Measurements from ENCODE around the gene BCL2. TPM values are rescaled to one million over a fixed set of nuclear protein-coding genes. Genes with fewer than 3 reads are reported as not detected.

The BCL2 gene
- 14.1 and 15.1 TPM in 2 replicates for total RNA-seq
- long read RNA-seq, full-length matches to known transcripts: 2 of 4 reads
- long read RNA-seq, partial matches to known transcripts: 0 of 4 reads
- long read RNA-seq, other reads (novel, unspliced or antisense): 2 of 4 reads

DNA sequence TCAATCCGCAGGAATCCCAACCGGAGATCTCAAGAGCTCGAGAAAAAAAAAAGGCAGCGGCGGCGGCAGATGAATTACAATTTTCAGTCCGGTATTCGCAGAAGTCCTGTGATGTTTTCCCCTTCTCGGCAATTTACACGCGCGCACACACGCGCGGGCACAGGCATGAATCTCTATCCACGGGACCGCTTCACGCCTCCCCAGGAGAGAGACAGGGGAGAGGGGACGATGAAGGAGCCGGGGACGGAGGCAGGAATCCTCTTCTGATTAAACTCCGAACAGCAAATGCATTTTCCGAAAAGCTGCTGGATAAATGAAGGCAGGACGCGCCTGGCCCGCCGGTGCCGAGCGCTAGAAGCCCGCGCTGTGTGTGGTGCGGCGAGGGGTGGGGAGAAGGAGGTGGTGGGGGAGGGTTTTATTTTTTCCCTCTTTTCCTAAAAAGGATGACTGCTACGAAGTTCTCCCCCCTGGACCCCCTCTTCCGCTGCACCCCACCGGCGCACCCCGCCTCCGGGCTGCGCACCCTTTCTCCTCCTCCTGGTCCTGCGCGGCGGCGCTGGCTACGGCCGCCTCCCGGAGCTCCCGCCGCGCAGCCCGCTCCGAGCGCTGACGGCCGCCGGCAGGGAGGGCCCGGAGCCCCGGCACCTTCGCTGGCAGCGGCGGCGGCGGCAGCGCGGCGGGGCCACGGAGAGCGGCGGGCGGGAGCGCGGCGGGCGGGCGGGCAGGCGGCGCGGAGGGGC is at the start of gene BCL2:
BCL2 (minus strand) TSS at position 387 of the 740 bp plus-strand sequence.
- Mint-ChIP-seq H3K9me3 (no peaks in the 10 kb centered on the region), H3K36me3 (ENCODE audit: low read depth) (peaks cover 3% of the 10 kb centered on the region), H3K27me3 (ENCODE audit: low read depth) (peaks cover 17% of the 10 kb centered on the region), H3K4me1 (peaks cover 52% of the 10 kb centered on the region), H3K27ac (ENCODE audit: unreplicated experiment) (peak within 1 kb of the TSS; percentile 97), H3K4me3 (peak within 1 kb of the TSS; percentile 93)
- TF ChIP-seq, protein P1, sequence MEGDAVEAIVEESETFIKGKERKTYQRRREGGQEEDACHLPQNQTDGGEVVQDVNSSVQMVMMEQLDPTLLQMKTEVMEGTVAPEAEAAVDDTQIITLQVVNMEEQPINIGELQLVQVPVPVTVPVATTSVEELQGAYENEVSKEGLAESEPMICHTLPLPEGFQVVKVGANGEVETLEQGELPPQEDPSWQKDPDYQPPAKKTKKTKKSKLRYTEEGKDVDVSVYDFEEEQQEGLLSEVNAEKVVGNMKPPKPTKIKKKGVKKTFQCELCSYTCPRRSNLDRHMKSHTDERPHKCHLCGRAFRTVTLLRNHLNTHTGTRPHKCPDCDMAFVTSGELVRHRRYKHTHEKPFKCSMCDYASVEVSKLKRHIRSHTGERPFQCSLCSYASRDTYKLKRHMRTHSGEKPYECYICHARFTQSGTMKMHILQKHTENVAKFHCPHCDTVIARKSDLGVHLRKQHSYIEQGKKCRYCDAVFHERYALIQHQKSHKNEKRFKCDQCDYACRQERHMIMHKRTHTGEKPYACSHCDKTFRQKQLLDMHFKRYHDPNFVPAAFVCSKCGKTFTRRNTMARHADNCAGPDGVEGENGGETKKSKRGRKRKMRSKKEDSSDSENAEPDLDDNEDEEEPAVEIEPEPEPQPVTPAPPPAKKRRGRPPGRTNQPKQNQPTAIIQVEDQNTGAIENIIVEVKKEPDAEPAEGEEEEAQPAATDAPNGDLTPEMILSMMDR (conservative IDR thresholded peaks at IDR 0.05): no peak
- peak; percentile 38 for DNase-seq (ENCODE audit: low read depth, low spot score)

DNA sequence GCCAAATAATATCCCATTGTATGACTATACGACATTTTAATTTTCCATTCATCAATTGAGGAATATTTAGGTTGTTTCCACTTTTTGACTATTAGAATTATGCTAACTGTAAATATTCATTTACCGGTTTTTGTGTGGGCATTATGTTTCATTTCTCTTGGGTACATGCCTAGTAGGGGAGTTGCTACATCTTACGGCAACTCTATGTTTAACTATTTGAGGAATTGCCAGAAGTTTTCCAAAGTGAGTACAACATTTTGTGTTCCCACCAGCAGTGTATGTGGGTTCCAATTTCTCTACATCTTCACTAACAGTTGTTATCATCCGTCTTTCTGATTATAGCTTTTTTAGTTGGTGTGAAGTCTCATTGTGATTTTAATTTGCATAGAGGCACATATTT is 49.0 kb upstream of the BCL2 start:
- TF ChIP-seq, protein P1 (conservative IDR thresholded peaks at IDR 0.05): no peak
- no peak for DNase-seq (ENCODE audit: low read depth, low spot score)
- peaks cover 5% of the 10 kb centered on the region for H3K9me3 Mint-ChIP-seq
- no peaks in the 10 kb centered on the region for H3K27me3 Mint-ChIP-seq (ENCODE audit: low read depth)
- peak overlapping the region; percentile 84 for H3K4me3 Mint-ChIP-seq
- peaks cover 11% of the 10 kb centered on the region for H3K36me3 Mint-ChIP-seq (ENCODE audit: low read depth)
- H3K27ac Mint-ChIP-seq (ENCODE audit: unreplicated experiment): no peak overlapping the region
- H3K4me1 Mint-ChIP-seq: peaks cover 26% of the 10 kb centered on the region

DNA sequence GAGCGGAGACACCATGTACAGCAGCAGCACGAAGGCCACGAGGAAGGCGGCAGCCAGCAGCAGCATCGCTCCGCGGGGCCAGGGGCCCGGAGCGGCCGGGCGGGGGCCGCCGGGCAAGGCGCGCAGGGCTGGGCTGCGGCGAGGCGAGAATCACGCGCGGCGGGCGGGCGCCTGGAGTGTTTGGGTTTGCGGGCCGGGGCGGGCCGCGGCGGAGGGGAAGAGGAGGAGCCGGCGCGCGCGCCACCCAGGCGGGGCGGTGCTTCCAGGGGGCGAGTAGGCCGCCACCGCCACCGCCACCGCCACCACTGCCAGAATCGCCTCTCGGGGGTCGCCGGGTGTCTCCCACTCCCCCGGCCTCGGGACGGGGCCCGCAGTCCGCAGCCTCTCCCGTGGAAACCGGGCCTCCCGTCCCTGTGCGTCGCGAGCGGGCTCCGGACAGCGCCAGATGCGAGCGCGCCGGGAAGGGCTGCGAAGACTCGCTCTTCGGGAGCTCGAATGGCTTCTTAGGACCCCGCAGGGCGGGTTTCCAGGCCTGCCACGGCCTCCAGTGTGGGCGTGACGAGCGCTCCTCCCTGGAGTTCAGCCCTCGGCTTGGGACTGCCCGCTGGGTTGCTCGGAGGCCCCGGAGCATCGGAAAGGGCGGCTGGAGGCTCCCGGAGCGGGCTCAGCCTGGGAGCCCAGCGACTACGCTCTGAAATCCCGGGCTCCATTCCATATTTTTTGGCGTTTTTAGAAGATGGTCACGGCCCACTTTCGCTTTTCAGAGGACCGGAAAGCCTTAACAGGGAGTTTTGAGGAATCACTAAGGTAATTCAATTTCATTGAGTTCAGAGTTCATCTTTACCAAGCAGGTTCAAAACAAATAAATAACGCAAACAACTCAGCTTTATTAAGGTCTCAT is 47.7 kb upstream of the BCL2 start, which contains the start of gene KDSR:
KDSR (minus strand) TSS at position 154 of the 901 bp plus-strand sequence; CDS start at position 66, 88 bp downstream.
- H3K4me3 Mint-ChIP-seq: peak within 1 kb of the TSS; percentile 94
- H3K4me1 Mint-ChIP-seq: peaks cover 26% of the 10 kb centered on the region
- H3K27me3 Mint-ChIP-seq (ENCODE audit: low read depth): no peaks in the 10 kb centered on the region
- peak; percentile 88 for DNase-seq (ENCODE audit: low read depth, low spot score)
- H3K27ac Mint-ChIP-seq (ENCODE audit: unreplicated experiment): no peak within 1 kb of the TSS
- TF ChIP-seq, protein P1 (conservative IDR thresholded peaks at IDR 0.05): no peak
- peaks cover 11% of the 10 kb centered on the region for H3K36me3 Mint-ChIP-seq (ENCODE audit: low read depth)
- H3K9me3 Mint-ChIP-seq: peaks cover 5% of the 10 kb centered on the region

DNA sequence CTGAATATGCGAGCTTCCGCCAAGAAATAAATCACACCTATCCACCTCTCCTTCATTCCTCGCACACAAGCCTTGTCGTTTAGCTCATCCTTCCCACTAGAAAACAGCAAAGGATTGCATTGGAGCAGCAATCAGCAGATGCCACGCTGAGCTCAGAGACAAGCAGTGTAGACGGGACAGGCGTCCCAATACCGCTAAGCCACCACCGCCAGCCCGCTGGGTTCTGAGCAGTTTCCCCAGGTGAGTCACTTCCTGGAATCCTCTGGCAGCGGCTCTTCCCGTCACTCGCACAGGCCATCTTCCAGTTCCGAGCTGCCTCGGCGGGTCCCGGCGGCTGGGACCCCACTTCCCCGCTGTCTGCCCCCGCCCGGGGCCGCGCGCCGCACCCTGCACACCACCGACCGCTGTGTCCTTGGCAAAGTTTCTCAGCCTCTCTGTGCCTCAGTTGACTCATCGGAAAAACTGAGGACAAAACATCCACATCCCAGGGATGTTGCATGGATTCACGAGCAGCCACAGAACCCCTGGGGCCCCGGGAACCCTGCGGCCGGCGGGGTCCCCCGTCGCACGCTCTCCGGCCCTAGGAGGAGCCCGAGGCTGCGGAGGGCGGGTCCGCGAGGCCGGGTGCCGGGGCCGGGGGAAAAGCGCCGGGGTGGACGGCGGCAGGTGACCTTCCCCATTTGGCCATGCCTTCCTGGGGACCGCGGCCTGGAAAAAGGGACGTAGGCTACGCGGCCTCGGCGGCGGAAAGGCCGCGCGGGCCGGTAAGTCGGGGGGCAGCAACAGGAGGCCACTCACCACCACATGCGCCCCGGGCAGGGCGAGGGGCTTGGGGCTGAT is 46.9 kb upstream of the BCL2 start:
- Mint-ChIP-seq H3K36me3 (ENCODE audit: low read depth) (peaks cover 14% of the 10 kb centered on the region), H3K9me3 (peaks cover 5% of the 10 kb centered on the region), H3K27ac (ENCODE audit: unreplicated experiment) (no peak overlapping the region), H3K4me3 (peak overlapping the region; percentile 94), H3K27me3 (ENCODE audit: low read depth) (no peaks in the 10 kb centered on the region), H3K4me1 (peaks cover 26% of the 10 kb centered on the region)
- TF ChIP-seq, protein P1 (conservative IDR thresholded peaks at IDR 0.05): no peak
- no peak for DNase-seq (ENCODE audit: low read depth, low spot score)

DNA sequence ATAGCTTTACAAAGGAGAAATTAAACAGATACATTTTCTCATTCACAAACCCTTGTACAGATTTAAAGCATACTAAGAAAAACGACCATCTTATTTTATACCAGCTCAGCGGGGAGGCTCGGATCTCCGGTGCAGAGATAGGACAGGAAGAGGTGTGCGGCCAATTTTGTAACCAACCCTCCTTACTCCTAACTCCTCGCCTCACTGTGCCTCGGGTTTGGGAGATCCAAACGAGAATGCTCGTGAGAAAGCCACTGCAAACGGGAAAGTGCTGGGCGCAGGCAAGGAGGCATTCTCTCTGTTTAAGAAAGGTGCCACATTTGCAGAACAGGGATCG is 46.3 kb upstream of the BCL2 start:
- peak overlapping the region; percentile 94 for H3K4me3 Mint-ChIP-seq

More for the DNA sequence above, 46.3 kb upstream of the BCL2 start:
- no peak overlapping the region for H3K27ac Mint-ChIP-seq (ENCODE audit: unreplicated experiment)
- TF ChIP-seq, protein P1 (conservative IDR thresholded peaks at IDR 0.05): no peak
- H3K36me3 Mint-ChIP-seq (ENCODE audit: low read depth): peaks cover 14% of the 10 kb centered on the region
- peaks cover 5% of the 10 kb centered on the region for H3K9me3 Mint-ChIP-seq
- peaks cover 26% of the 10 kb centered on the region for H3K4me1 Mint-ChIP-seq
- no peaks in the 10 kb centered on the region for H3K27me3 Mint-ChIP-seq (ENCODE audit: low read depth)
- DNase-seq (ENCODE audit: low read depth, low spot score): no peak
